NCI-H1694 treated with DMSO at 0.1 percent for 48 hours (cell line): ENCODE data around the gene ABI3BP.

Experiments
- DNase-seq: peaks from one replicate; lab custom pipeline; 2025; lab: John Stamatoyannopoulos, UW

The ABI3BP gene

DNA sequence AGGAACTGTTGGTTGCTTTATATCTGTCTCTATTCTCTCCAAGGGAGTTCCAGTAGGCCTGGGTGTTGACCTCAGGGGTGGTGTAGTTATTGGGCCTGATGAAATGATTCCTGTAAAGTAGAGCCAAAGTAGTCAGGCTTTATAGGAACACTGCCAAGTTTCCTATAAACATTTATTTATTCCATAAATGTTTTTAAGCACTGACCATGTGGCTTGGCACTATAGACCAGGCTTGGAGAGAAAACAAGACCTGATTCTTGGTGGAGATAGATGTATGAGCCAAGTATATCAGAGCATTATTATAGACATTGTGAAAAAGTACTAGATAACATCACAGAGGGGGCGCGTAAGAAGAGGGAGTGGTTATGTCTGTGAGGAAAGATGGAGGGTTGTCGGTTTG lies 218.0 kb downstream of the ABI3BP start:
- DNase-seq = no peak

GRCh38 chr3:100769693-100770092 lies 223.5 kb downstream of the ABI3BP start:
- DNase-seq = no peak

DNA sequence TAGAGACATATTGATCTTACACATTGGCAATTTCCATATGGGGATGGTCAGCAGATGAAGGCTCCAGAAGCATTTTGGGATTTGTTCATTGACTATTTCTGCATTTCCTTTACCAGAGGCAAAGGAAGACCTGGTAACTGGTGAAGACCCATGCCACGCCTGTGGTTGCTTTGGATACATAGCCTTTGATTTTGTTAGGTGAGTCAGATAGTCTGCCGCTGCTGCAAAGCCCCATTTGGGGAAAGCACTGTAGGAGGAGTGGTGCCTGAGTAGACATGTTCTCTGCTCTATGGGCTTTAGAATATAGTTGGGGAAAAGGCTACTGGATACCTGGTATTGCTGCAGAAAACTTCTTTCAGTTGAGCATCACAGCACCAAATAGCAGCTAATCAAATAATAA lies 227.2 kb downstream of the ABI3BP start:
- DNase-seq = no peak

DNA sequence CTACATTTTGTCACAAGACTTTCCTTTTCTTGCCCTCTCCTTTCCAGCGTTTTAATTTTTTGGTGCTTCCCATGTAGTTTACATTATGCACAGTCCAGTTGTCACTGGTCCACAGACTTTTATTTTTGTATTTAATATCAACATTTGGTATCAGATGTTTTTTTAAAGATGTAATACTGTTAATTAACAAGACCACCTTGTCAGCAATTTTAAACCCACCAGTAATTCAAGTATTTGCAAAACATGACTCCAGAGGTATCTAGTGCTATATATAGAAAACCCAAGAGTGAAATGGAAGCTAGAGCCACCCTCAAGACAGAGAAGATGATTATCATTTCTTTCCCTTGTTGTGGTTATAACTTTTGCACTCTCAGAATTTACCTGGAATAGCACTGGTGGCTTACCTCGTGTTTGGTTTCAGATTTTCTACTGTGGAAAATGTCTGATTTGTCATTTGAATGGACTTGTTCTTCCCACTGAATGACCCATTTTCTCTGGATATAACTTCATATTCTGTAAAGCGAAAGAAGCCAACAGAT lies 227.7 kb downstream of the ABI3BP start:
- no peak for DNase-seq

DNA sequence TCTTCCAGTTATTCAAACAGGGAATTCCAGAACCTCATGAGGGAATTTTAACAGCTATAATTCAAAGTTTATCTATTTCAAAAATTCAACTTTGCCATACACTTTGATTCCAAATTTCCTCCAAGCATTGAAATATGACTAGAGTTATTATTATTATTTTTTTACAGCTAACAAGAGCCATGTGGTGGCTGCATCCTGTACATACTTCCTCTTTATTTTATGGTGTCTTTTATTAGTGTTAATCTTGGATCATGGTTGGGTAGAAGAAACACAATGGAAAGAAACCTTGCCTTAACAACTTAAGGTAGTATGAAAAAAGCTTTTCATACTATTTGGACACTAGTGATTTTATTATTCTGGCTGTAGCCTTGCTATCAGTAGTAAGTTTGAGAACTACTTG lies 231.3 kb downstream of the ABI3BP start:
- DNase-seq = no peak

DNA sequence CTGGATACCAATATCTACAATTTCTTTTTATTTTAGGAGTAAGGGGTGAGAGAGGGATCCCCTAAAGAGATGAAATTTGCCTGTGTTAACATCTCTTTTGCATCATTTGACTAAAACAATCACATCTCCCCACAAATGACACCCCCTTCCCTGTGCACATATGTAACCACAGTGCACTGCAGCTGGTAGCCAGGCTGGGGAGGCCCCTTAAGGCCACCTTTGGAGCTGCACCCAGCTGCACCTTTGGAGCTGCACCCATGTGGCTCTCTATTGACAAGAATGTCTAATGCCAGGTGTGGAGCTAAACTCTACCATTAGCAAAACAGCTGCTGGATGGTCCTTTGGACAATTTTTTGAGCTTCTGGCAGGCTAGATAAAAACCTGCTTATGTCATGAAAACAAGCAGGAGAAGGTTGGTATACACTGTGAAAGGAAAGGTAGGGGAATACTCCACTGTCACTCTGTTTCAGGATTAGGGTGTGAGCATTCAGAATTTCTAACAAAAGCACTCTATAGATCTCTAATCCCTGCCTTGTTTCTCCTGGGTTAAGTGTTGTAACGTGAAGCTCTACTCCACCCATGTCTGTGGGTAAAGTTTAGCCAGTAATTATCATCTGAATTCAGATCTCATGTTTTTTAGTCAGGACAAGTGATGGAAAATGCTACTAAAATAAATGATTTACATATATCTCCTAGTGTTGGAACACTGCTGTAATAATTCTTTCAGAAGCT lies 231.8 kb downstream of the ABI3BP start:
- no peak for DNase-seq

DNA sequence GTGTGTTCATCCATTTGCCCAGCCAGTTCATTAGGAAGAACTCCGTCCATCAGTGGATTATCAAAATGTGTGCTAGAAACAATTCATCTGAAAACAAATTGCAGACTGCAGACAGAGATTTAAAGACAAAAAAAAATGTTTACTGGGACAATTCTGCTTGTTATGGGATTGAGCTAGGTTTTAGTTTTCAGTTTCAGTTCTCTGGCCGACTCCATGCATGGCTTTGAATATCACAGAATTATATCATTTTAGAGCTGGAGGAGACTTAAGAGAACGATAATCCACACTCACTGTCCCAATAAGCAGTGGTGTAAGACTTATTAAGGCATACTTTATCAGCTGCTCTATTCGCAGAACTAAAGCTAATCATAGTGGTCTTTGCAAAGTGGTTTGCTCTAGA lies 232.8 kb downstream of the ABI3BP start:
- no peak for DNase-seq

DNA sequence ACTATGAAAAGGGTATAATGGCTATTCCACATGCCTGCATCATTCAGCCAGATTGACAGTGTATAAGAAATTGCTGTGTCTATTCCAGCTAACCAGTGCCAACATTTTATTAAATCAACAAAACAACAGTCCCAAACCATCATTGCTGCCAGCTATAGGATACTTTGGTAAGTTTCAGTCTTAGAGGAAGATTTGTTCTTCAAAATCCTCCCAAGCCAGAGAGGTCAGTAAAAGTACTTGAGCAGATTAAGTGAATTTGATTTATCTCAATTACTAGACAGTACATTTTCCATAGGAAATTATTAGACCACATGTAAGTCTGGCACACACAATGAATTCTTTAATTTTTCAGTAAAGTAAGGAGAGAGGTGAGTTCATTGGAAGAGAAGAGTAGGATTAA lies 233.3 kb downstream of the ABI3BP start:
- DNase-seq = no peak

DNA sequence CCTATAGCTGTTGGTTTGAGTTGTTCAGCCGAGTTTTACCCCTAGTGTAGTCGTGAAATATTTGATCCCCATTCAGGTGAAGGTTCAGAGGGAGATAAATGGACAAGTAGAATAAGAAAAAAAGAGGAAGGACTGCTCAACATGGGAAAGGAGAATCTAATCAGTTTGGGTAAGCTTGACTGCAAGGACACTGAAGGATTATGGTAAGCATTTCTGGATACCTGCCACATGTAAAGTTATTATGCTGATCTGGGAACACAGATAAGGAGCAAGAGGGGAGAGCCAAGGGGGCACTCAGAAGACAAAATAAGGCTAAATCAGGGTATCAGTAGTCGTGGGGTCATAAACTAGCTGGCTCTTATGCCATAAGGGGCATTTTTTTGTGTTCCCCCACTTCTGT lies 234.1 kb downstream of the ABI3BP start:
- no peak for DNase-seq

GRCh38 chr3:100756441-100756840 lies 236.8 kb downstream of the ABI3BP start:
- no peak for DNase-seq

GRCh38 chr3:100754563-100755334 lies 238.5 kb downstream of the ABI3BP start:
- DNase-seq = no peak

DNA sequence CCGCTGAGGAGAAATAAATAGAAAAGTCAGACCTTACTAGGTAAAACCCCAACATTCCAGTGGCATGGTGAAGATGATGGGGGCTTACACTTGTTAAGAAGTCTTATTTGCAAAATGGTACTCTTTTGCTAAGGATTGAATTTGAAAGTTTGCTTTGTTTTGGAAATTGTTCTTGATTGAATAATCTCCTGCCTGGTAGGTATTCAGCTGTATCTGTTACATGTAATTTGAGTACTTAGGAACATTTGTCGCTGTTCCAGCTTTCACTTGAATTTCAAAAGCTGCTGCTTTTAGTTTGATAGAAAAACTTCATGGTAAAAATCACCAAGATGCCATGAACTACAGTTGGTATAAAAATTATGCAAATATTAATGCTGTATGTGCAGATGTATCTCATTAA lies 239.4 kb downstream of the ABI3BP start:
- no peak for DNase-seq

DNA sequence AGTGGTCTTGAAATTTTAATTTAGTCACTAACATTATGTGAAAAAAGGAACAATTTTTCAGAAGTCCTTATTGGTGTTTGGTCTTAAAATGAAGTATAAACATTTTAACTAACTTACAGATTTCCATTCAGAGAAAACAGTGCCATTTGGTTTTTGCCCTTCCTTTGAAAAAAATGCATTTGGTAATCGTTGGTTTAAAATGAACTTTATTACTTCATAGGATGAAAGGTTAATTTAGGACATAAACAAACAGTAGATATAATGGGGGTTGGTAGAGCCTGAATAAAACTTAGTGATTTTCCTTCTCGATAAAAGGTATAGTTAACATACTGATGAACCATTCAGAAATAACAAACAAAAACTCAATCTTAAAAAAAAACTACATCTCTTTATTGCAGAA lies 244.3 kb downstream of the ABI3BP start:
- DNase-seq = no peak

DNA sequence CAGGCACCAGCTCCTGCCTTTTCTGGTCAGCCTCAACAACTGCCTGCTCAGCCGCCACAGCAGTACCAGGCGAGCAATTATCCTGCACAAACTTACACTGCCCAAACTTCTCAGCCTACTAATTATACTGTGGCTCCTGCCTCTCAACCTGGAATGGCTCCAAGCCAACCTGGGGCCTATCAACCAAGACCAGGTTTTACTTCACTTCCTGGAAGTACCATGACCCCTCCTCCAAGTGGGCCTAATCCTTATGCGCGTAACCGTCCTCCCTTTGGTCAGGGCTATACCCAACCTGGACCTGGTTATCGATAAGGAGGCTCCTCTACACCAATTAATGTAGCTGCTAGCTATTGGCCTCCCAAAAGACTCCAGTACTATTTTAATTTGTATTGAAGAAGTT lies 245.0 kb downstream of the ABI3BP start:
- DNase-seq = no peak

DNA sequence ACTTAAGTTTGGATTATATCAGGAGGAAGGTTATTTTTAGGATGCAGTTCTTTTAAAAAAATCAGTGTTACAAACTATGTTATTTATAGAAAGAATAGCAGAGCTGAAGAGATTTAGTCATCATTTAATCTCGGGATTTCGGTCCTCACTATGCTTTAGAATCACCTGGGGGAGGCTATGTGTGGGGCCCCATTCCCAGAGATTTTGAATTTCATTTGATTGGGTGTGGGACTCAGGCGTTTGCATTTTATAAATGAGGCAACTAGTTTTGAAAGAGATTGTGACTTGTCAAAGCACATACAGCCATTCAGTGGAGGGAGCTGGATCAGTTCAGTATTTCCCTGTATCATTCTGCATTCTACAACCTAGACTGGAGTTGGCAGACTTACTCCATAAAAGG lies 247.1 kb downstream of the ABI3BP start:
- no peak for DNase-seq

GRCh38 chr3:100745617-100746016 lies 247.6 kb downstream of the ABI3BP start:
- DNase-seq = no peak

DNA sequence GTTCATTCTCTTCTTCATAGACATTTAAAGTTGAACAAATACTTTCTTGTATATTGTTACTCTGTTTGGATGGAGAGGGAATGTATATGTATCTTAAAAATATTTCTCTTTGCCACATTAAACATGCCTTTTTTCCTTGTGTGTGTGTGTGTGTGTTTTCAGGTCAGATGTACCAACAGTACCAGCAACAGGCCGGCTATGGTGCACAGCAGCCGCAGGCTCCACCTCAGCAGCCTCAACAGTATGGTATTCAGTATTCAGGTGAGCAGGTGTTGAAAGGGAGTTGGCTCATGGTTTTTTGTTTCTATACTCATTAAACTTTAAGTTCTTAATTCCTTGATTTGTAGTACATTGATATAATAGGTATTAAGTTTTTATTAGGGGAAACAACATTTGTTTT lies 248.6 kb downstream of the ABI3BP start:
- DNase-seq = no peak

- DNase-seq = no peak
These were observed 249.7 kb downstream of the ABI3BP start for GRCh38 chr3:100743535-100743934.

- no peak for DNase-seq
These were observed 253.0 kb downstream of the ABI3BP start for GRCh38 chr3:100740207-100740606.

DNA sequence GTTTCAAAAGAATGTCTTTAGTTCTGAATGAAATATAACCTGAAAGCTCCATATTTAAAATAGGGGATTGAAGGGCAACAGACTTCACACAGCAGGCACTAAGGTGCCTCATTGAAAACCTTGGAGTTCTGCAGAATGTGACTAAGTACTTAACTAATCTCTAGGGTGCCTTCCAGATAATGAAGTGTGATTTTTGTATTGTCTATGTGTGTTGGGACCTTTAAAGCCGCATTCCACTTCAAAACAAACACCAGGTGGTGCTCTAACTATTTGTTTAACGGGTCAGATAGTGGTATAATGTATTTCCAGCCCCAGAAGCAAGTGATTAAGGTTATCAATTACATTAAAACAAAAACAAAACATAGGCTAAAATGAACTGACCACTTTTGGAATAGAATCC lies 255.9 kb downstream of the ABI3BP start:
- no peak for DNase-seq

DNA sequence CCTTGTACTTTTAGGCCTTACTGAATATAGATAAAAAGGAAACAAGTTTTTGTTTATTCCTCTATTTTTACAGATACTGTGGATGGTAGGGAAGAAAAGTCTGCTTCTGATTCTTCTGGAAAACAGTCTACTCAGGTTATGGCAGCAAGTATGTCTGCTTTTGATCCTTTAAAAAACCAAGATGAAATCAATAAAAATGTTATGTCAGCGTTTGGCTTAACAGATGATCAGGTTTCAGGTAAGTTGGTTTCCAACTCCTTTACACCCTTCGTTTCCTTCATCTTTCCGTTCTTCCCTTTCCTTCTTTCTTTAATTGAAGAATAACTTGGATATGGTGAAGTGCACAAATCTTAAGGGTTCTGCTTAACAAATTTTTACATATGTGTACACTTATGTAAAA lies 260.8 kb downstream of the ABI3BP start:
- DNase-seq = no peak

DNA sequence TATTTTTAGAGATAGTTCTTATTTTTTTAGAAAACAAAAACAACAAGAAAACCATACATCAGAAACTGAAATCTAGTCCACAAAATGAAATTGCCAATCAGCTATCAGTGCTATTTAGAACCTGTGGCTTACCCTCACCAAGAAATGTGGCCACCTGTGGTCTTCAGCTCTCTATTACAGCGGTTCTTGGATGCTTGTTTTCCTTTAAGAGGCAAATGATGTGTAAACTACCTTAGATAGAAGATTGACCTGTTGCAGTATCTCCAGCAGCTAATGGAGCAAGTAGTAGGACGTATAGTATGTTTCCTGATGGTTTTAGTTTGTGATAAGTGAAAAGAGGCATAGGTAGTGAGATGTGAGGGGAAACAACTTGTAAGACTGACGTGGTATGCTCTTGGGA lies 262.7 kb downstream of the ABI3BP start:
- no peak for DNase-seq

DNA sequence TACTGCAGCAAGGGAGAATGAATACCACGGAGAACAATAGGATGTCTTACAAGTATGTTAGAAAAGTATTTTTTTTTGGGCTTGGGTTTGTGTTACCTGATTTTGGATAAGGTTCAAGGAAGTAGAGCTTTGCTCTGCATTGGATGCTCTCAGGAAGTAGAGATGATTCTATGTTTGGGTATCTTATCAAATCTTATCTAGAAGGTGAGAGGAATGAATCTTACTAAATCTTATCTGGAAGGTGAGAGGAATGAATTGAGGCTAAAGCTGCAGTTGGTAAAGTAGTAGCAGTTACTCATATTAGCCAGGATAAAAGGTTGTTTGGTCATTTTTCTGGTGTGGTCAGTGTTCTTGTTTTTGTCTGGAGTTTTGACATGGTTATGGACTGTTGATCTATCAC lies 266.5 kb downstream of the ABI3BP start:
- no peak for DNase-seq
